Calu3 (cell line): ENCODE data around the gene CNTN1. TPM values are rescaled to one million over a fixed set of nuclear protein-coding genes. Genes with fewer than 3 reads are reported as not detected.

Source experiments
- BruUV-seq: library from RNA; stranded (reverse); fragments of 400-500 nt; replicated peaks from 2 replicates; lab custom pipeline; 2021; lab: Mats Ljungman, UMichigan
- CTCF ChIA-PET: fragments of 300-600 bp; sonication (Branson Sonifier 250); formaldehyde crosslinking; loops from one replicate; lab custom pipeline; 2022; ENCODE audit warnings: antibody characterized with exemption; lab: Charles Lee
- DNase-seq: peaks from one replicate; pipeline ENCODE4 v3.0.0; 2022
- H3K27ac Mint-ChIP-seq: one replicate; pipeline ENCODE4 v1.8.0; 2022; ENCODE audit warnings: mixed read lengths; ENCODE audit not compliant: unreplicated experiment
- H3K27me3 Mint-ChIP-seq: one replicate; pipeline ENCODE4 v1.8.0; 2022; ENCODE audit warnings: mixed read lengths; ENCODE audit not compliant: unreplicated experiment
- H3K36me3 Mint-ChIP-seq: one replicate; pipeline ENCODE4 v1.8.0; 2022; ENCODE audit warnings: mild to moderate bottlenecking, moderate library complexity, mixed read lengths; ENCODE audit not compliant: insufficient read depth, unreplicated experiment
- H3K4me1 Mint-ChIP-seq: one replicate; pipeline ENCODE4 v1.8.0; 2022; ENCODE audit warnings: mild to moderate bottlenecking, low read depth, mixed read lengths; ENCODE audit not compliant: unreplicated experiment
- H3K4me3 Mint-ChIP-seq: one replicate; pipeline ENCODE4 v1.8.0; 2022; ENCODE audit warnings: mild to moderate bottlenecking, low read depth, moderate library complexity, mixed read lengths; ENCODE audit not compliant: unreplicated experiment
- H3K9me3 Mint-ChIP-seq: one replicate; pipeline ENCODE4 v1.8.0; 2022; ENCODE audit warnings: low read depth, mixed read lengths; ENCODE audit not compliant: unreplicated experiment
- CTCF ChIP-seq: fragments of 200-600 bp; IDR thresholded peaks from one replicate; pipeline ENCODE4 v1.8.0; 2022; ENCODE audit warnings: antibody characterized with exemption; ENCODE audit not compliant: unreplicated experiment
- intact Hi-C: fragments of 100-400 bp; cut with micrococcal nuclease; formaldehyde crosslinking; loops from one replicate; pipeline ENCODE4 v1.10.0; 2022; ENCODE audit not compliant: unreplicated experiment
- total RNA-seq: library from RNA; stranded (reverse); gene quantifications from 2 replicates; pipeline ENCODE4 v1.2.3, GENCODE V29; 2022

CNTN1 gene
- total RNA-seq, 1 experiment from 2014 or later = not detected

- no peaks in the 10 kb centered on the region for H3K9me3 Mint-ChIP-seq
These were observed 145.7 kb downstream of the CNTN1 start for GRCh38 chr12:40837891-40838429.

GRCh38 chr12:40843495-40843894 is 151.3 kb downstream of the CNTN1 start:
- intact Hi-C loops = no loop called here
- TF ChIP-seq CTCF = no peak
- CTCF ChIA-PET = no interaction called here

More at GRCh38 chr12:40837891-40838429, 145.7 kb downstream of the CNTN1 start:
- H3K27ac Mint-ChIP-seq = no peak overlapping the region
- CTCF ChIA-PET = no interaction called here
- TF ChIP-seq CTCF = no peak
- DNase-seq = no peak
- BruUV-seq = no TSS peak
- no peaks in the 10 kb centered on the region for H3K27me3 Mint-ChIP-seq
- no peak overlapping the region for H3K4me3 Mint-ChIP-seq
- no peaks in the 10 kb centered on the region for H3K4me1 Mint-ChIP-seq
- intact Hi-C loops = no loop called here
- no peaks in the 10 kb centered on the region for H3K36me3 Mint-ChIP-seq

GRCh38 chr12:40853221-40853620 is 161.0 kb downstream of the CNTN1 start:
- Mint-ChIP-seq H3K4me3 (no peak overlapping the region), H3K4me1 (no peaks in the 10 kb centered on the region), H3K9me3 (no peaks in the 10 kb centered on the region), H3K27me3 (no peaks in the 10 kb centered on the region), H3K27ac (no peak overlapping the region), H3K36me3 (no peaks in the 10 kb centered on the region)
- BruUV-seq = no TSS peak
- no peak for DNase-seq
- CTCF ChIA-PET = no interaction called here
- TF ChIP-seq CTCF = no peak
- intact Hi-C loops = no loop called here

More at GRCh38 chr12:40843495-40843894, 151.3 kb downstream of the CNTN1 start:
- Mint-ChIP-seq H3K36me3 (no peaks in the 10 kb centered on the region), H3K4me3 (no peak overlapping the region), H3K9me3 (no peaks in the 10 kb centered on the region), H3K27me3 (no peaks in the 10 kb centered on the region), H3K27ac (no peak overlapping the region), H3K4me1 (no peaks in the 10 kb centered on the region)
- DNase-seq = no peak
- no TSS peak for BruUV-seq

- H3K36me3 Mint-ChIP-seq = no peaks in the 10 kb centered on the region
- no TSS peak for BruUV-seq
- intact Hi-C loops = no loop called here
- TF ChIP-seq CTCF = no peak
- H3K4me1 Mint-ChIP-seq = no peaks in the 10 kb centered on the region
- no peaks in the 10 kb centered on the region for H3K9me3 Mint-ChIP-seq
- H3K4me3 Mint-ChIP-seq = no peak overlapping the region
- CTCF ChIA-PET = interaction anchor here (0.6 kb wide), 1 partner anchor 914 kb away, joined by 4 read pairs; no protein-coding TSS in a partner anchor
- H3K27me3 Mint-ChIP-seq = no peaks in the 10 kb centered on the region
- H3K27ac Mint-ChIP-seq = no peak overlapping the region
- DNase-seq = no peak
These were observed 162.4 kb downstream of the CNTN1 start for GRCh38 chr12:40854604-40855003.
